ENCODE measurements around the gene CHRM4.

- TF ChIP-seq CTCF (conservative IDR thresholded peaks at IDR 0.05) (no peak), EZH2 (IDR thresholded peaks at IDR 0.05; ENCODE audit: low read depth) (no peak)
Measured at GRCh38 chr11:46378811-46379481, 12.6 kb downstream of the CHRM4 start.

Measured in PC-9 (cell line).